ENCODE data around the gene STK32C.

GRCh38 chr10:132213917-132214316 lies 93.8 kb downstream of the STK32C start:
- no peak for TF ChIP-seq ESRRG (CRISPR knock-in tag; IDR thresholded peaks at IDR 0.05)
- no peak for TF ChIP-seq ARNTL (CRISPR knock-in tag; IDR thresholded peaks at IDR 0.05; ENCODE audit: borderline replicate concordance, low read depth)
- no peak for TF ChIP-seq ZNF565 (CRISPR knock-in tag; conservative IDR thresholded peaks at IDR 0.05; ENCODE audit: low read depth)
- no peak for TF ChIP-seq PATZ1 (CRISPR knock-in tag; IDR thresholded peaks at IDR 0.05; ENCODE audit: borderline replicate concordance)
- TF ChIP-seq ZFP3 (CRISPR knock-in tag; IDR thresholded peaks at IDR 0.05) = no peak
- no peak for TF ChIP-seq CREB5 (CRISPR knock-in tag; IDR thresholded peaks at IDR 0.05; ENCODE audit: low read depth)
- no peak for TF ChIP-seq TCF4 (CRISPR knock-in tag; IDR thresholded peaks at IDR 0.05; ENCODE audit: borderline replicate concordance)
- TF ChIP-seq BACH2 (CRISPR knock-in tag; IDR thresholded peaks at IDR 0.05; ENCODE audit: borderline replicate concordance) = no peak

All from SK-N-SH treated with all-trans-retinoic acid at 6 μM for 48 hours (cell line).